Heart right ventricle (tissue), 16 donors: ENCODE results near the gene OLR1. TPM values are rescaled to one million over a fixed set of nuclear protein-coding genes. Genes with fewer than 3 reads are reported as not detected.

Source experiments
- ATAC-seq, 8 donors: fragments of 200-7000 bp; cut with Tn5 transposase; one replicate each; pipeline ENCODE4 v1.9.1; 2020; ENCODE audit warnings: mild to moderate bottlenecking in 8 of 8, moderate library complexity in 8 of 8, moderate number of reproducible peaks in 1 of 8
- DNase-seq, 2 donors: peaks; one replicate each; pipeline ENCODE4 v3.0.0-alpha.2; 2020
- H3K27ac ChIP-seq, 10 donors: fragments of 200-600 bp; sonication (generic) in 2 of 10; one replicate each; pipeline versions ENCODE4 v1.5.0 to v1.8.0; 2020 to 2022; ENCODE audit warnings: mild to moderate bottlenecking in 3 of 10
- H3K27me3 ChIP-seq, 7 donors: fragments of 200-600 bp; one replicate each; pipeline ENCODE4 v1.8.0; 2021 to 2022; ENCODE audit warnings: mild to moderate bottlenecking in 2 of 7
- H3K36me3 ChIP-seq, 9 donors: fragments of 200-600 bp; sonication (generic) in 1 of 9; one replicate each; pipeline versions ENCODE4 v1.5.0 to v1.8.0; 2020 to 2022; ENCODE audit warnings: mild to moderate bottlenecking in 2 of 9
- H3K4me1 ChIP-seq, 9 donors: fragments of 200-600 bp; sonication (generic) in 1 of 9; one replicate each; pipeline versions ENCODE4 v1.5.0 to v1.8.0; 2020 to 2022; ENCODE audit warnings: mild to moderate bottlenecking in 4 of 9
- H3K4me3 ChIP-seq, 10 donors: fragments of 200-600 bp; sonication (generic) in 2 of 10; one replicate each; pipeline versions ENCODE4 v1.5.0 to v1.8.0; 2020 to 2022; ENCODE audit warnings: mild to moderate bottlenecking in 7 of 10, moderate library complexity in 2 of 10
- H3K9me3 ChIP-seq, 11 donors: fragments of 200-600 bp in 10 of 11; sonication (generic) in 2 of 11; one replicate each; pipeline versions ENCODE4 v1.5.0 to v1.8.0; 2013 to 2022; ENCODE audit warnings: mild to moderate bottlenecking in 2 of 11, control low read depth in 1 of 11, moderate library complexity in 1 of 11
- WGBS, 2 donors: extraction: QIAGEN DNeasy Blood & Tissue Kit; methylation state at CpG; one replicate each; pipeline ENCODE4 v1.1.7; 2013; ENCODE audit warnings: inconsistent platforms in 1 of 2; 5-methylcytosine and 5-hydroxymethylcytosine counted together
- intact Hi-C, 10 donors: fragments of 100-400 bp; cut with DNase I; formaldehyde crosslinking; loops; one replicate each; pipeline versions ENCODE4 v1.11.1 to v1.14.2; 2022
- polyA plus RNA-seq, 2 donors: library from polyadenylated mRNA; stranded (reverse); fragments of 200-250 nt; gene quantifications; one replicate each; pipeline ENCODE4 v1.2.3, GENCODE V29; 2013
- total RNA-seq, 10 donors: library from RNA; stranded (reverse); fragmentation: NEBNext Ultra II Directional in 3 of 10; extraction: Animal tissue kit (Norgen Biotek cat#: 25700) in 3 of 10; gene quantifications; one replicate each; pipeline versions ENCODE4 v1.2.1 to v1.2.4, GENCODE V29; 2021 to 2023
- TF ChIP-seq, protein P1 (sequence below), 9 donors: fragments of 200-600 bp; sonication (generic) in 2 of 9; IDR thresholded peaks; one replicate each; pipeline versions ENCODE4 v1.5.0 to v1.8.0; 2021 to 2022; ENCODE audit warnings: antibody characterized with exemption in 9 of 9, mild to moderate bottlenecking in 5 of 9, moderate library complexity in 1 of 9
- donor health status: Arrhythmogenic right ventricular cardiomyopathy.
- donor health status: ischemic (EF 13 %, LVEDD 7.1; RV severe dilation, severe dysfunction).
- donor health status: healthy with polysubstance abuse.
- donor health status: DM: no; HTN: yes; CAD: no.
- donor health status: DM: no; HTN: no; CAD: no.
- donor health status: ischemic (EF 25% LVEDD 6.9; RV normal size, moderate dysfunction).
- donor health status: ischemic (EF 25% LVEDD 5.7; RV mildly dilated, moderate dysfunction).
- donor health status: healthy.
- donor health status: DM: yes; HTN: yes; CAD: no.
- donor health status: Ischemic cardiomyopathy.
- donor health status: ischemic (EF 35%, LVEDD 5.7; RV mildly dilated, moderate dysfunction).
- donor health status: nonischemic (EF 11% LVEDD 7.7; RV severe dilation, severe dysfunction).
- donor health status: DM: yes; HTN: yes; CAD: no.
- donor health status: PGD.
- donor health status: ischemic (EF 29% LVEDD 5.4; RV normal size, mild dysfunction).
- donor health status: nonischemic (EF 23%, LVEDD 6.1; RV moderate dilation, normal function).

The OLR1 gene
- total and polyA plus RNA-seq, 12 donors: 0.07 to 2.2 (median 0.49) TPM; not detected in 2

DNA sequence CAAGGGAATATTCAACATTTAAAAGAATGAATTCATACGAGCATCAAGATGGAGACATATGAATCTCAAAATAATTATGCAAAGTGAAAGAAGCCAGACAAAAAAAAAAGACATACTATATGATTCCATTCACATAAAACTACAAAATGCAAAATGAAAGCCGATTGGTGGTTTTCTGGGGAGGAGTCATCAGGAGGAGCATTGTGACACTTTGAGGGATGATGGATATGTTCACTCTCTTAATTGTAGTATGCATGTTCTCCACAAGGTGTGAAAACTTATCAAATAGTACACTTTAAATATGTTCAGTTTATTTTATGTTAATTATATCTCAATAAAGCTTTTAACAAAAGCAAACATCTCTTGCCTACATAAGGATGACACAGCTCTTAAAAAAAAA is 13.5 kb downstream of the OLR1 start:
- no peak for DNase-seq
- no peak for ATAC-seq
- no peaks in the 10 kb centered on the region for H3K9me3 ChIP-seq
- H3K36me3 ChIP-seq: no peaks in the 10 kb centered on the region
- no peak overlapping the region for H3K4me3 ChIP-seq
- intact Hi-C loops: loop anchor here in 3 of 10 donors (10.0 kb wide), 2 partner anchors 396 to 406 kb away; no protein-coding TSS in a partner anchor
- H3K27me3 ChIP-seq: no peaks in the 10 kb centered on the region
- peaks cover 0 to 37% (median 0%) of the 10 kb centered on the region in 9 donors for H3K4me1 ChIP-seq
- 86 to 89% methylated on average over 2 of the region's 2 CpGs for WGBS, 2 donors
- TF ChIP-seq, protein P1, sequence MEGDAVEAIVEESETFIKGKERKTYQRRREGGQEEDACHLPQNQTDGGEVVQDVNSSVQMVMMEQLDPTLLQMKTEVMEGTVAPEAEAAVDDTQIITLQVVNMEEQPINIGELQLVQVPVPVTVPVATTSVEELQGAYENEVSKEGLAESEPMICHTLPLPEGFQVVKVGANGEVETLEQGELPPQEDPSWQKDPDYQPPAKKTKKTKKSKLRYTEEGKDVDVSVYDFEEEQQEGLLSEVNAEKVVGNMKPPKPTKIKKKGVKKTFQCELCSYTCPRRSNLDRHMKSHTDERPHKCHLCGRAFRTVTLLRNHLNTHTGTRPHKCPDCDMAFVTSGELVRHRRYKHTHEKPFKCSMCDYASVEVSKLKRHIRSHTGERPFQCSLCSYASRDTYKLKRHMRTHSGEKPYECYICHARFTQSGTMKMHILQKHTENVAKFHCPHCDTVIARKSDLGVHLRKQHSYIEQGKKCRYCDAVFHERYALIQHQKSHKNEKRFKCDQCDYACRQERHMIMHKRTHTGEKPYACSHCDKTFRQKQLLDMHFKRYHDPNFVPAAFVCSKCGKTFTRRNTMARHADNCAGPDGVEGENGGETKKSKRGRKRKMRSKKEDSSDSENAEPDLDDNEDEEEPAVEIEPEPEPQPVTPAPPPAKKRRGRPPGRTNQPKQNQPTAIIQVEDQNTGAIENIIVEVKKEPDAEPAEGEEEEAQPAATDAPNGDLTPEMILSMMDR (IDR thresholded peaks at IDR 0.05): no peak
- no peak overlapping the region for H3K27ac ChIP-seq

- Histone ChIP-seq H3K27me3 (no peaks in the 10 kb centered on the region), H3K36me3 (no peaks in the 10 kb centered on the region), H3K4me3 (no peak overlapping the region), H3K4me1 (peaks cover 0 to 37% (median 0%) of the 10 kb centered on the region in 9 donors), H3K27ac (no peak overlapping the region), H3K9me3 (no peaks in the 10 kb centered on the region)
- intact Hi-C loops: loop anchor here in 3 of 10 donors (10.0 kb wide), 2 partner anchors 399 to 409 kb away; no protein-coding TSS in a partner anchor
- ATAC-seq (no peak), DNase-seq (no peak)
- 71 to 82% methylated on average over 3 of the region's 3 CpGs for WGBS, 2 donors
- TF ChIP-seq, protein P1 (IDR thresholded peaks at IDR 0.05): no peak
Observed at GRCh38 chr12:10155966-10156365, 16.0 kb downstream of the OLR1 start.

DNA sequence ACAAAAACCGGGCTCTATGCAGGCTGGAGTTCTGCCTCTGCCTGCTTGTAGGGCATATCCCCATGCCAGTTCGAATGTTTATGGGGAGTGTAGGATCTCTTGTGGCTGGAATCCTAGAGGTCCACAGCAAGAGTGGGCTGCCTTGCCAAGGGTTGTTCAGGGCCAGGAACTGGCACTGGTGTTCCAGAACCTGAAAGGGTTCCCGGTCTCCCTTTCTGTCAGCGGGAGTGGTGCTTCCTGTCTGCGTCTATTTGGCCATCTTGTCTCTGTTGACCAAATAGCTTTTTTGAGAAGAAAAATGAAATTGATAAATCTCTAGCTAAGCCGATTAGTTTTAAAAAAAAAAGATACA is 17.8 kb downstream of the OLR1 start:
- intact Hi-C loops: loop anchor here in 5 of 10 donors (5.0 to 10.0 kb wide), 3 partner anchors 38 to 411 kb away; no protein-coding TSS in a partner anchor
- Histone ChIP-seq H3K27me3 (no peaks in the 10 kb centered on the region), H3K36me3 (no peaks in the 10 kb centered on the region), H3K4me1 (peaks cover 0 to 20% (median 0%) of the 10 kb centered on the region in 9 donors), H3K4me3 (peak overlapping the region; percentile 47 to 69 (median 64)), H3K27ac (peak overlapping the region in 9 of 10 donors; percentile 64 to 92 (median 83)), H3K9me3 (no peaks in the 10 kb centered on the region)
- ATAC-seq (peak; percentile 13 to 71 (median 39)), DNase-seq (peak in 1 of 2 donors; percentile 22)
- TF ChIP-seq, protein P1 (IDR thresholded peaks at IDR 0.05): no peak
- WGBS, 2 donors: 51 to 54% methylated on average over 6 of the region's 6 CpGs

GRCh38 chr12:10153271-10154144 is 18.4 kb downstream of the OLR1 start:
- Histone ChIP-seq H3K9me3 (no peaks in the 10 kb centered on the region), H3K36me3 (no peaks in the 10 kb centered on the region), H3K27ac (peak overlapping the region in 9 of 10 donors; percentile 64 to 92 (median 83)), H3K4me1 (peaks cover 0 to 16% (median 0%) of the 10 kb centered on the region in 9 donors), H3K27me3 (no peaks in the 10 kb centered on the region), H3K4me3 (peak overlapping the region; percentile 47 to 69 (median 64))
- WGBS, 2 donors: 5% methylated on average over 41 to 46 of the region's 46 CpGs
- ATAC-seq (peak; percentile 90 to 95 (median 94)), DNase-seq (peak; percentile 67 to 70)
- intact Hi-C loops: loop anchor here (1.0 to 10.0 kb wide), 7 partner anchors 37 to 411 kb away; no protein-coding TSS in a partner anchor
- TF ChIP-seq, protein P1 (IDR thresholded peaks at IDR 0.05): peak; percentile 73 to 90 (median 81)
